Superior temporal gyrus (tissue), 1 donor: Measurements from ENCODE around the gene SMAD7.

Source experiments
- DNase-seq: peaks from one replicate; pipeline ENCODE4 v3.0.0-alpha.2; 2016; ENCODE audit errors: extremely low spot score

Gene SMAD7

GRCh38 chr18:48959921-48960920, 9.5 kb upstream of the SMAD7 start:
- no peak for DNase-seq

GRCh38 chr18:48959551-48959920, 8.8 kb upstream of the SMAD7 start:
- DNase-seq: no peak

GRCh38 chr18:48958951-48959350, 8.2 kb upstream of the SMAD7 start:
- DNase-seq: no peak

GRCh38 chr18:48957616-48958015, 6.9 kb upstream of the SMAD7 start:
- no peak for DNase-seq

- DNase-seq: no peak
Observed at GRCh38 chr18:48957136-48957535, 6.4 kb upstream of the SMAD7 start.

- DNase-seq: no peak
Observed at GRCh38 chr18:48956356-48956755, 5.6 kb upstream of the SMAD7 start.

- no peak for DNase-seq
Observed at GRCh38 chr18:48955830-48956261, 5.1 kb upstream of the SMAD7 start.

- DNase-seq: no peak
Observed at GRCh38 chr18:48954886-48955819, 4.4 kb upstream of the SMAD7 start.

GRCh38 chr18:48953104-48953706, 2.4 kb upstream of the SMAD7 start:
- DNase-seq: no peak

GRCh38 chr18:48952287-48953103, 1.7 kb upstream of the SMAD7 start:
- DNase-seq: no peak

- DNase-seq: peak; percentile 89
Observed at GRCh38 chr18:48951448-48952286, 902 bp upstream of the SMAD7 start.

- no peak for DNase-seq
Observed at GRCh38 chr18:48949606-48950535, 894 bp downstream of the SMAD7 start.

- peak; percentile 64 for DNase-seq
Observed at GRCh38 chr18:48949050-48949605, 1.6 kb downstream of the SMAD7 start.

- peak; percentile 74 for DNase-seq
Observed at GRCh38 chr18:48948112-48949049, 2.4 kb downstream of the SMAD7 start.

GRCh38 chr18:48947560-48947959, 3.2 kb downstream of the SMAD7 start:
- peak; percentile 67 for DNase-seq

- no peak for DNase-seq
Observed at GRCh38 chr18:48947092-48947491, 3.7 kb downstream of the SMAD7 start.

GRCh38 chr18:48946329-48946835, 4.4 kb downstream of the SMAD7 start:
- peak; percentile 63 for DNase-seq

GRCh38 chr18:48945953-48946217, 4.9 kb downstream of the SMAD7 start:
- no peak for DNase-seq
